A549 (cell line): ENCODE measurements around the gene GIMAP8. TPM values are rescaled to one million over a fixed set of nuclear protein-coding genes. Genes with fewer than 3 reads are reported as not detected.

ENCODE experiments used
- ATAC-seq, 2 experiments: fragments of 200-7000 bp in 1 of 2; fragments of >200 bp in 1 of 2; cut with Nextera tagmentation in 1 of 2; cut with Tn5 transposase in 1 of 2; 3 replicates each; pipeline versions ENCODE4 v1.8.0 to v1.9.1; 2018 to 2020; ENCODE audit warnings: mild to moderate bottlenecking in 1 of 2, moderate library complexity in 1 of 2
- CTCF ChIA-PET: fragments of 300-600 bp; sonication (Branson Sonifier 250); formaldehyde crosslinking; extraction: SDS; loops from one replicate; lab custom pipeline; 2021; ENCODE audit warnings: antibody characterized with exemption, inconsistent platforms; lab: Yijun Ruan, JAX
- POLR2A ChIA-PET: fragments of 350-600 bp; formaldehyde crosslinking; extraction: SDS; loops from one replicate; lab custom pipeline; 2021; ENCODE audit warnings: antibody characterized with exemption, inconsistent platforms; lab: Yijun Ruan, JAX
- DNase-seq, 2 experiments: peaks; one replicate each; pipeline versions ENCODE4 v3.0.0 to v3.0.0-alpha.2; 2011 to 2016; ENCODE audit warnings: low read depth in 1 of 2, low spot score in 1 of 2
- FAIRE-seq: peaks from 2 replicates; lab custom pipeline; 2011; peaks lifted over from hg19 to GRCh38; lab: Jason Lieb, UNC
- H3K27ac ChIP-seq, 2 experiments: fragments of >200 bp; sonication (Bioruptor Twin); formaldehyde crosslinking; 3 replicates each; pipeline ENCODE4 v1.5.1; 2016 to 2017
- H3K4me1 ChIP-seq: fragments of >200 bp; sonication (Bioruptor Twin); formaldehyde crosslinking; 3 replicates; pipeline ENCODE4 v1.6.1; 2016
- H3K4me2 ChIP-seq: fragments of >200 bp; sonication (Bioruptor Twin); formaldehyde crosslinking; 3 replicates; pipeline ENCODE4 v1.6.1; 2016
- H3K4me3 ChIP-seq: fragments of >200 bp; sonication (Bioruptor Twin); formaldehyde crosslinking; 3 replicates; pipeline ENCODE4 v1.5.1; 2016
- H3K9me3 ChIP-seq: fragments of >200 bp; sonication (Bioruptor Twin); formaldehyde crosslinking; 3 replicates; pipeline ENCODE4 v1.6.1; 2016
- CBX2 ChIP-seq: fragments of 200-600 bp; sonication (generic); IDR thresholded peaks from 2 replicates; pipeline ENCODE4 v1.6.1; 2016; ENCODE audit warnings: low read depth, mild to moderate bottlenecking, borderline replicate concordance
- CBX8 ChIP-seq: fragments of 200-600 bp; sonication (generic); IDR thresholded peaks from 2 replicates; pipeline ENCODE4 v1.6.1; 2016
- CEBPB ChIP-seq, 2 experiments: fragments of >200 bp in 1 of 2; sonication (Bioruptor Twin) in 1 of 2; formaldehyde crosslinking in 1 of 2; IDR thresholded peaks; 2 replicates each; pipeline ENCODE4 v1.6.1; 2012 to 2016
- CHD2 ChIP-seq: fragments of 150-350 bp; IDR thresholded peaks from 2 replicates; pipeline ENCODE4 v1.6.1; 2014; ENCODE audit warnings: low read length; ENCODE audit not compliant: partially characterized antibody
- EHF ChIP-seq: fragments of 250-450 bp; sonication (Bioruptor Pico); IDR thresholded peaks from 2 replicates; pipeline ENCODE4 v1.5.0; 2020; ENCODE audit warnings: mild to moderate bottlenecking
- ESRRA ChIP-seq: fragments of 150-350 bp; IDR thresholded peaks from 2 replicates; pipeline ENCODE4 v1.6.1; 2014; ENCODE audit warnings: mild to moderate bottlenecking, low read length, borderline replicate concordance
- FOSL2 ChIP-seq, 2 experiments: fragments of 450-650 bp in 1 of 2; fragments of >200 bp in 1 of 2; sonication (Bioruptor Twin) in 1 of 2; formaldehyde crosslinking; IDR thresholded peaks; 2 replicates each; pipeline versions ENCODE4 v1.5.0 to v1.6.1; 2016 to 2020; ENCODE audit warnings: mild to moderate bottlenecking in 1 of 2, moderate library complexity in 1 of 2
- GATA3 ChIP-seq: IDR thresholded peaks from 2 replicates; pipeline ENCODE4 v1.6.1; 2012; ENCODE audit warnings: borderline replicate concordance
- HEYL ChIP-seq: fragments of 250-450 bp; sonication (Bioruptor Pico); IDR thresholded peaks from 2 replicates; pipeline ENCODE4 v1.8.0; 2021; ENCODE audit warnings: mild to moderate bottlenecking, moderate library complexity
- KDM1A ChIP-seq: fragments of 200-600 bp; sonication (generic); IDR thresholded peaks from 2 replicates; pipeline ENCODE4 v1.6.1; 2016; ENCODE audit warnings: low read depth, mild to moderate bottlenecking
- MAFK ChIP-seq: fragments of 450-650 bp; IDR thresholded peaks from 2 replicates; pipeline ENCODE4 v1.6.1; 2014; ENCODE audit not compliant: partially characterized antibody
- MAX ChIP-seq: IDR thresholded peaks from 2 replicates; pipeline ENCODE4 v1.6.1; 2012
- MAZ ChIP-seq: fragments of 150-350 bp; IDR thresholded peaks from 2 replicates; pipeline ENCODE4 v1.6.1; 2014; ENCODE audit warnings: antibody characterized with exemption, low read depth, low read length, borderline replicate concordance
- NPAS2 ChIP-seq: fragments of 250-450 bp; sonication (Bioruptor Pico); IDR thresholded peaks from 2 replicates; pipeline ENCODE4 v1.8.0; 2022; ENCODE audit warnings: mild to moderate bottlenecking, moderate library complexity, borderline replicate concordance
- NR3C1 ChIP-seq: fragments of >200 bp; sonication (Bioruptor Twin); formaldehyde crosslinking; IDR thresholded peaks from 3 replicates; pipeline ENCODE4 v1.6.1; 2017
- POLR2AphosphoS2 ChIP-seq: conservative IDR thresholded peaks from 2 replicates; pipeline ENCODE4 v1.6.1; 2012; ENCODE audit warnings: low read length, improper control_type of control experiment, inconsistent platforms
- RAD21 ChIP-seq, 2 experiments: fragments of >200 bp in 1 of 2; sonication (Bioruptor Twin) in 1 of 2; formaldehyde crosslinking in 1 of 2; IDR thresholded peaks in 1 of 2; conservative IDR thresholded peaks in 1 of 2; 2 replicates in 1 of 2; 3 replicates in 1 of 2; pipeline ENCODE4 v1.6.1; 2012 to 2018; ENCODE audit warnings: inconsistent platforms in 1 of 2
- RCOR1 ChIP-seq: fragments of 150-350 bp; IDR thresholded peaks from 2 replicates; pipeline ENCODE4 v1.6.1; 2014; ENCODE audit warnings: antibody characterized with exemption, low read length, low read depth
- RFX5 ChIP-seq: fragments of 450-650 bp; IDR thresholded peaks from 2 replicates; pipeline ENCODE4 v1.7.1; 2014; ENCODE audit warnings: antibody characterized with exemption, mild to moderate bottlenecking, moderate library complexity
- SREBF2 ChIP-seq: fragments of 450-650 bp; IDR thresholded peaks from 2 replicates; pipeline ENCODE4 v1.6.1; 2014; ENCODE audit warnings: mild to moderate bottlenecking, moderate library complexity
- USF2 ChIP-seq: fragments of 450-650 bp; IDR thresholded peaks from 2 replicates; pipeline ENCODE4 v1.6.1; 2014; ENCODE audit warnings: antibody characterized with exemption
- ZC3H11A ChIP-seq: fragments of 450-650 bp; IDR thresholded peaks from 2 replicates; pipeline ENCODE4 v1.6.1; 2014; ENCODE audit warnings: antibody characterized with exemption, mild to moderate bottlenecking
- ZFP36 ChIP-seq: fragments of 450-650 bp; IDR thresholded peaks from 2 replicates; pipeline ENCODE4 v1.6.1; 2014; ENCODE audit warnings: borderline replicate concordance; ENCODE audit not compliant: partially characterized antibody
- ZSCAN20 ChIP-seq: fragments of 250-450 bp; sonication (Bioruptor Pico); IDR thresholded peaks from 2 replicates; pipeline ENCODE4 v1.8.0; 2022; ENCODE audit warnings: mild to moderate bottlenecking, moderate library complexity
- WGBS: methylation state at CpG from one replicate; pipeline ENCODE4 v1.1.6; 2017; ENCODE audit errors: missing lambda C conversion rate; 5-methylcytosine and 5-hydroxymethylcytosine counted together
- polyA plus RNA-seq, 4 experiments: library from polyadenylated mRNA; depleted of rRNA in 3 of 4; stranded (reverse); fragments of >200 nt; fragmentation: RNase III in 1 of 4; extraction: RNeasy Plus Mini Kit Qiagen cat#74134 plus additional on column Dnase treatment in 1 of 4; gene quantifications; 2 replicates in 3 of 4; 3 replicates in 1 of 4; pipeline ENCODE4 v1.2.3, GENCODE V29; 2011 to 2017
- TF ChIP-seq, protein P1 (sequence below): fragments of 200-600 bp; sonication (generic); IDR thresholded peaks from 2 replicates; pipeline ENCODE4 v1.6.1; 2016; ENCODE audit warnings: antibody characterized with exemption, mild to moderate bottlenecking, moderate library complexity
- TF ChIP-seq, protein P2 (sequence below): fragments of 250-450 bp; sonication (Bioruptor Pico); IDR thresholded peaks from 2 replicates; pipeline ENCODE4 v1.5.0; 2020; ENCODE audit warnings: low read depth, mild to moderate bottlenecking, moderate library complexity

The GIMAP8 gene
- polyA plus RNA-seq, 2 of the 4 experiments (the other 2 are of a cell fraction) = not detected

DNA sequence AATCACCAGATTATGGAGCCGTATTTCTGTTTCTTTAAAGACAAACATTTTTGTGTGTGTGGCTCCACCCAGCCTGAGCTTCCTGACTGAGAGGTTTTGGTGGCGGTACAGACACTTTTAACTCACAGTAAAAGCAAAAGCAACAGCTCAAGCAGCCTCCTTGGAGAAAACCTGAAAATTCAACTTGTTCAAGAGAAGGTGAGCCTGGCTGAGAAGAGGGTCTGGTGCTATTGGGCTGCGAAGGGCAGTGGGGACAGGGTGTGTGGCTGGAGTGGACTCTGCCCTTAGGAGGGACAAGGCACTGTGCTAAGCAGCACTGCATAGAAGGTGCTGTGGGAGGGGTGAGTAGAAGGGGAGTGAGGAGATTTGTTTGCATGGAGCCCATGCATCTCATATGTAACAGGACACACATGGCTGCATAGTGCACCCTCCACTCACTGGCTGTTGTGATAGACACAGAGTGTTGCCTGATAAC is 64.4 kb downstream of the GIMAP8 start, which contains the start of gene GIMAP7:
TSS of gene GIMAP7 (plus strand) at position 125 of the 475 bp plus-strand sequence. CDS start 5,103 bp downstream, outside the sequence.
- FAIRE-seq (no peak), ATAC-seq (no peak)

DNA sequence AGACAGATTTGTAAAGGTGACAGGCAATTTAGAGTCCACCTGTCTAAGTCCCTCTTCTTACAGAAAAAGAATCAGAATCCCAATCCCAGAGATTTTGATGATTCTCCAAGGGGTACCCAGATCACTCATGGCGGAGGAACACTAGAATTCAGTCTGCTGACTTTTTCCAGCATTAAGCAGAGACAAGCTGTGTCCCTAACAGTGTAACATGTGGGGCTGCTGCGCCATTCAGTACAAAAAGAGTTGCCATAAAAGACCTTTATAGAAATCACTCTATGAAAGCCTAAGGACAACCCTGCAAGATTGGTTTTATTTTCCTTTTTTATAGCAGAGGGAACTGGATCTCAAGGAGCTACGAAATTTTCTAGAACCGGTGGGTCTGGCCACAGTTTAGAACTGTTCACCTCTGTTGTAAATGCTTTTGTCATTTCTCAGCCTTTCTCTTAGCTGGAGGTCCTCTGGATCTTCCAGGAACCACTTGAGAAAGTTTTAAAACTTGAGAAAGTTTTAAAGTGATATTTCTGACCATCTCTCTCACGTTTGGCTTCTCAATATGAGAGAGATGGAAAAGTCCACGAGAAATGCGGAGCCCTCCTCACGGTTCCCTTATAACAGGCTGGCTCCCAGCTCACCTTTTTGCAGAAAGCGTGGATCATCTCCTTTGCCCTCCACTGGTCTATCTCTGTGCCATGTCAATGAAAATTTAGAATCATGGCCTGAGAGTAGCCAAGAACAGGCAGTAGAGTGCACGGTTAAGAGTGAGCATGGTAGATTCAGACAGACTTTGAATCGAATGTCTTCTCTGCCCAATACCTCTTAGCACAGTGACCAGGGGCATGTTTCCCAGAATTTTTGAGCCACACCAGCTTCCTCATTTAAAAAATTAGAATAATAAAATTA is 65.1 kb downstream of the GIMAP8 start:
- no peak overlapping the region for H3K4me2 ChIP-seq
- no peak for FAIRE-seq
- 11% methylated on average over 11 of the region's 11 CpGs for WGBS
- POLR2A ChIA-PET = no interaction called here
- no peak for DNase-seq
- CTCF ChIA-PET = no interaction called here
- no peak overlapping the region for H3K27ac ChIP-seq
- no peak for ATAC-seq
- TF ChIP-seq ZC3H11A (no peak), POLR2AphosphoS2 (no peak), SREBF2 (no peak), ZFP36 (no peak), CEBPB (IDR thresholded peaks at IDR 0.05) (no peak), EHF (no peak), USF2 (no peak), ZSCAN20 (CRISPR knock-in tag) (no peak), RFX5 (no peak), MAZ (no peak), NPAS2 (no peak), HEYL (CRISPR knock-in tag) (no peak), ESRRA (no peak), CBX8 (no peak), MAFK (no peak), MAX (no peak)
- TF ChIP-seq, protein P1, sequence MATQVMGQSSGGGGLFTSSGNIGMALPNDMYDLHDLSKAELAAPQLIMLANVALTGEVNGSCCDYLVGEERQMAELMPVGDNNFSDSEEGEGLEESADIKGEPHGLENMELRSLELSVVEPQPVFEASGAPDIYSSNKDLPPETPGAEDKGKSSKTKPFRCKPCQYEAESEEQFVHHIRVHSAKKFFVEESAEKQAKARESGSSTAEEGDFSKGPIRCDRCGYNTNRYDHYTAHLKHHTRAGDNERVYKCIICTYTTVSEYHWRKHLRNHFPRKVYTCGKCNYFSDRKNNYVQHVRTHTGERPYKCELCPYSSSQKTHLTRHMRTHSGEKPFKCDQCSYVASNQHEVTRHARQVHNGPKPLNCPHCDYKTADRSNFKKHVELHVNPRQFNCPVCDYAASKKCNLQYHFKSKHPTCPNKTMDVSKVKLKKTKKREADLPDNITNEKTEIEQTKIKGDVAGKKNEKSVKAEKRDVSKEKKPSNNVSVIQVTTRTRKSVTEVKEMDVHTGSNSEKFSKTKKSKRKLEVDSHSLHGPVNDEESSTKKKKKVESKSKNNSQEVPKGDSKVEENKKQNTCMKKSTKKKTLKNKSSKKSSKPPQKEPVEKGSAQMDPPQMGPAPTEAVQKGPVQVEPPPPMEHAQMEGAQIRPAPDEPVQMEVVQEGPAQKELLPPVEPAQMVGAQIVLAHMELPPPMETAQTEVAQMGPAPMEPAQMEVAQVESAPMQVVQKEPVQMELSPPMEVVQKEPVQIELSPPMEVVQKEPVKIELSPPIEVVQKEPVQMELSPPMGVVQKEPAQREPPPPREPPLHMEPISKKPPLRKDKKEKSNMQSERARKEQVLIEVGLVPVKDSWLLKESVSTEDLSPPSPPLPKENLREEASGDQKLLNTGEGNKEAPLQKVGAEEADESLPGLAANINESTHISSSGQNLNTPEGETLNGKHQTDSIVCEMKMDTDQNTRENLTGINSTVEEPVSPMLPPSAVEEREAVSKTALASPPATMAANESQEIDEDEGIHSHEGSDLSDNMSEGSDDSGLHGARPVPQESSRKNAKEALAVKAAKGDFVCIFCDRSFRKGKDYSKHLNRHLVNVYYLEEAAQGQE = no peak
- H3K4me3 ChIP-seq = no peak overlapping the region
- H3K4me1 ChIP-seq = no peaks in the 10 kb centered on the region
- no peaks in the 10 kb centered on the region for H3K9me3 ChIP-seq

More for the DNA sequence above, 64.4 kb downstream of the GIMAP8 start, which contains the start of gene GIMAP7:
- ChIA-PET CTCF (no interaction called here), POLR2A (no interaction called here)
- no peak within 1 kb of the TSS for H3K27ac ChIP-seq
- no peak within 1 kb of the TSS for H3K4me3 ChIP-seq
- 18% methylated on average over 3 of the region's 3 CpGs for WGBS
- DNase-seq = no peak
- H3K4me1 ChIP-seq = no peaks in the 10 kb centered on the region
- no peak within 1 kb of the TSS for H3K4me2 ChIP-seq
- H3K9me3 ChIP-seq = no peaks in the 10 kb centered on the region
- TF ChIP-seq GATA3 = no peak
- TF ChIP-seq ZFP36 = no peak
- no peak for TF ChIP-seq KDM1A
- no peak for TF ChIP-seq MAX
- TF ChIP-seq NR3C1 = no peak
- TF ChIP-seq MAFK = no peak
- no peak for TF ChIP-seq CHD2
- no peak for TF ChIP-seq RAD21 (conservative IDR thresholded peaks at IDR 0.05 in 1 of 2, IDR thresholded peaks at IDR 0.05 in 1 of 2)
- no peak for TF ChIP-seq CBX2
- TF ChIP-seq RCOR1 = no peak
- no peak for TF ChIP-seq RFX5
- no peak for TF ChIP-seq EHF
- no peak for TF ChIP-seq FOSL2 (IDR thresholded peaks at IDR 0.05)
- no peak for TF ChIP-seq FOSL2 (CRISPR knock-in tag; IDR thresholded peaks at IDR 0.05)
- TF ChIP-seq, protein P2, sequence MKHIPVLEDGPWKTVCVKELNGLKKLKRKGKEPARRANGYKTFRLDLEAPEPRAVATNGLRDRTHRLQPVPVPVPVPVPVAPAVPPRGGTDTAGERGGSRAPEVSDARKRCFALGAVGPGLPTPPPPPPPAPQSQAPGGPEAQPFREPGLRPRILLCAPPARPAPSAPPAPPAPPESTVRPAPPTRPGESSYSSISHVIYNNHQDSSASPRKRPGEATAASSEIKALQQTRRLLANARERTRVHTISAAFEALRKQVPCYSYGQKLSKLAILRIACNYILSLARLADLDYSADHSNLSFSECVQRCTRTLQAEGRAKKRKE (CRISPR knock-in tag) = no peak
